ENCODE data around the gene MMP11. TPM values are rescaled to one million over a fixed set of nuclear protein-coding genes. Genes with fewer than 3 reads are reported as not detected.

The MMP11 gene
- polyA plus RNA-seq, 1 of the 3 experiments (the other 2 are of a cell fraction), result 64.4 TPM

DNA sequence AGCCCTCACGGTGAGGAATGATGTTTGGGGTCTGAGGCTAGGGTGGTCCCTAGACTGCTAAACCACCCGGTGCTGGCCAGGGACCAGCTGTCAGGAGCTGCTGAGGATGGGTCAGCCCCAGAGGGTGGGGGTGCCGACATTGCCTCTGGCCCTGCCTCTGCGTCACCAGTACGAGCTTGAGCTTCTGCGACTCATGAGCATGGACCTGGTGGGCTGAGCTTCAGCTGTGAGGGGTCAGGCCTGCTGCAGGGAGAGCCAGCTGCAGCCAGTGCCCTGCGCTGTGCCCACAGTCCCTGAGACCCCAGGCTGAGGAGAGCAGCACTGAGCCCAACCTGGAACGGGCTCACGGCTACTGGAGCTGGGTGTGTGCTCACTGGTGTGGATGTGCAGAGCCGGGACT lies 59.1 kb downstream of the MMP11 start:
- Histone ChIP-seq H3K9me2 (no peaks in the 10 kb centered on the region), H3F3A (replicated peaks; ENCODE audit: insufficient read depth) (peaks cover 17% of the 10 kb centered on the region), H3K27me3 (ENCODE audit: insufficient read depth) (no peaks in the 10 kb centered on the region), H3K4me3 (ENCODE audit: low read depth in 2 of 2, low read length in 1 of 2) (no peak overlapping the region), H3K4me1 (ENCODE audit: control insufficient read depth in 1 of 2, insufficient read depth in 2 of 2, low read depth in 1 of 2, low read length in 1 of 2) (peaks cover 0 to 76% of the 10 kb centered on the region in 2 experiments; a peak in 2 of 4 replicates), H3K79me2 (ENCODE audit: insufficient read depth) (peaks cover 21% of the 10 kb centered on the region), H3K27ac (ENCODE audit: low read depth in 2 of 2, low read length in 1 of 2) (peak overlapping the region in 1 of 2 experiments; percentile 83; a peak in 2 of 4 replicates), H3K36me3 (replicated peaks in 1 of 2; ENCODE audit: control insufficient read depth in 1 of 2, insufficient read depth in 2 of 2, low read length in 1 of 2) (peaks cover 15 to 56% of the 10 kb centered on the region in 2 experiments), H3K9ac (no peak overlapping the region), H4K20me1 (ENCODE audit: insufficient read depth) (no peaks in the 10 kb centered on the region; the same call in 1 of the 2 replicates), H2AFZ (ENCODE audit: low read depth) (no peak overlapping the region), H3K9me3 (no peaks in the 10 kb centered on the region), H3K4me2 (no peak overlapping the region)
- DNase-seq, result peak; percentile 20
- CTCF ChIA-PET, result interaction anchor here (1.0 to 2.8 kb wide), 6 partner anchors 9 to 64 kb away, joined by 3 to 17 read pairs (median 4); partner anchors contain the start of gene CHCHD10
- 100% methylated on average over 2 of the region's 10 CpGs for WGBS (ENCODE audit: low lambda C conversion rate)
- TF ChIP-seq FOXM1 (IDR thresholded peaks at IDR 0.05; ENCODE audit: low read depth) (no peak), EZH2phosphoT487 (IDR thresholded peaks at IDR 0.05; ENCODE audit: borderline replicate concordance, low read depth) (no peak), JUND (IDR thresholded peaks at IDR 0.05) (no peak), YY1 (IDR thresholded peaks at IDR 0.05; ENCODE audit: low read depth) (no peak), ELF1 (IDR thresholded peaks at IDR 0.05) (no peak), MXI1 (IDR thresholded peaks at IDR 0.05; ENCODE audit: low read depth, low read length) (no peak), RXRA (IDR thresholded peaks at IDR 0.05; ENCODE audit: borderline replicate concordance, low read depth) (no peak)
- POLR2A ChIA-PET, result no interaction called here

GRCh38 chr22:23832226-23833016 lies 59.8 kb downstream of the MMP11 start:
- no peak overlapping the region for H3K4me3 ChIP-seq (ENCODE audit: low read depth in 2 of 2, low read length in 1 of 2)
- ChIA-PET CTCF (interaction anchor here (1.0 to 2.8 kb wide), 6 partner anchors 10 to 65 kb away, joined by 3 to 17 read pairs (median 4); partner anchors contain the start of gene CHCHD10), POLR2A (interaction anchor here (1.0 kb wide), 1 partner anchor 65 kb away, joined by 3 read pairs; the partner anchor contains the start of gene CHCHD10)
- no peak overlapping the region for H3K4me2 ChIP-seq
- H3K9ac ChIP-seq, result no peak overlapping the region
- H3K9me2 ChIP-seq, result no peaks in the 10 kb centered on the region
- DNase-seq, result peak; percentile 69
- 78% methylated on average over 10 of the region's 11 CpGs for WGBS (ENCODE audit: low lambda C conversion rate)
- no peaks in the 10 kb centered on the region; the same call in 1 of the 2 replicates for H4K20me1 ChIP-seq (ENCODE audit: insufficient read depth)
- peaks cover 17% of the 10 kb centered on the region for H3F3A ChIP-seq (replicated peaks; ENCODE audit: insufficient read depth)
- no peak overlapping the region for H2AFZ ChIP-seq (ENCODE audit: low read depth)
- peaks cover 11 to 52% of the 10 kb centered on the region in 2 experiments for H3K36me3 ChIP-seq (replicated peaks in 1 of 2; ENCODE audit: control insufficient read depth in 1 of 2, insufficient read depth in 2 of 2, low read length in 1 of 2)
- H3K4me1 ChIP-seq (ENCODE audit: control insufficient read depth in 1 of 2, insufficient read depth in 2 of 2, low read depth in 1 of 2, low read length in 1 of 2), result peaks cover 0 to 70% of the 10 kb centered on the region in 2 experiments; a peak in 2 of 4 replicates
- peak overlapping the region in 1 of 2 experiments; percentile 83; a peak in 2 of 4 replicates for H3K27ac ChIP-seq (ENCODE audit: low read depth in 2 of 2, low read length in 1 of 2)
- no peaks in the 10 kb centered on the region for H3K9me3 ChIP-seq
- H3K79me2 ChIP-seq (ENCODE audit: insufficient read depth), result peaks cover 21% of the 10 kb centered on the region
- TF ChIP-seq, protein P1, sequence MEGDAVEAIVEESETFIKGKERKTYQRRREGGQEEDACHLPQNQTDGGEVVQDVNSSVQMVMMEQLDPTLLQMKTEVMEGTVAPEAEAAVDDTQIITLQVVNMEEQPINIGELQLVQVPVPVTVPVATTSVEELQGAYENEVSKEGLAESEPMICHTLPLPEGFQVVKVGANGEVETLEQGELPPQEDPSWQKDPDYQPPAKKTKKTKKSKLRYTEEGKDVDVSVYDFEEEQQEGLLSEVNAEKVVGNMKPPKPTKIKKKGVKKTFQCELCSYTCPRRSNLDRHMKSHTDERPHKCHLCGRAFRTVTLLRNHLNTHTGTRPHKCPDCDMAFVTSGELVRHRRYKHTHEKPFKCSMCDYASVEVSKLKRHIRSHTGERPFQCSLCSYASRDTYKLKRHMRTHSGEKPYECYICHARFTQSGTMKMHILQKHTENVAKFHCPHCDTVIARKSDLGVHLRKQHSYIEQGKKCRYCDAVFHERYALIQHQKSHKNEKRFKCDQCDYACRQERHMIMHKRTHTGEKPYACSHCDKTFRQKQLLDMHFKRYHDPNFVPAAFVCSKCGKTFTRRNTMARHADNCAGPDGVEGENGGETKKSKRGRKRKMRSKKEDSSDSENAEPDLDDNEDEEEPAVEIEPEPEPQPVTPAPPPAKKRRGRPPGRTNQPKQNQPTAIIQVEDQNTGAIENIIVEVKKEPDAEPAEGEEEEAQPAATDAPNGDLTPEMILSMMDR (IDR thresholded peaks at IDR 0.05), result no peak
- TF ChIP-seq EP300 (IDR thresholded peaks at IDR 0.05; ENCODE audit: borderline replicate concordance in 1 of 2, low read depth in 1 of 2, low read length in 1 of 2), result 0 out of 4 replicates have a peak, but pooled peaks of 1 of the 2 experiments have one; percentile 34
- TF ChIP-seq MXI1 (IDR thresholded peaks at IDR 0.05; ENCODE audit: low read depth, low read length), result peak; percentile 26; the same call in 1 of the 2 replicates
- H3K27me3 ChIP-seq (ENCODE audit: insufficient read depth), result no peaks in the 10 kb centered on the region

All from SK-N-SH (cell line).